HCT116 (cell line): Measurements from ENCODE around the gene SLC1A4. TPM values are rescaled to one million over a fixed set of nuclear protein-coding genes. Genes with fewer than 3 reads are reported as not detected.

Source experiments
- ATAC-seq: fragments of 200-7000 bp; cut with Tn5 transposase; 2 replicates; pipeline ENCODE4 v1.9.1; 2020; ENCODE audit warnings: mild to moderate bottlenecking, moderate library complexity
- BruUV-seq: library from RNA; stranded (reverse); fragments of 400-500 nt; replicated peaks from 2 replicates; lab custom pipeline; 2021; lab: Mats Ljungman, UMichigan
- CTCF ChIA-PET: fragments of 300-600 bp; sonication (Branson Sonifier 250); formaldehyde crosslinking; loops from one replicate; lab custom pipeline; 2021; ENCODE audit warnings: antibody characterized with exemption; lab: Charles Lee
- POLR2A ChIA-PET: fragments of 300-600, 350-600 bp; sonication (Branson Sonifier 250); formaldehyde crosslinking; loops from one replicate; lab custom pipeline; 2021; ENCODE audit warnings: antibody characterized with exemption; lab: Charles Lee
- RAD21 ChIA-PET, 2 experiments: fragments of 300-600 bp; sonication (Branson Sonifier 250); formaldehyde crosslinking; loops; one replicate each; lab custom pipeline; 2023; ENCODE audit warnings: low total read pairs in 2 of 2; ENCODE audit not compliant: uncharacterized antibody in 2 of 2, unreplicated experiment in 2 of 2, low non-redundant PET in 1 of 2; lab: Charles Lee
- DNase-seq: peaks from one replicate; pipeline ENCODE4 v3.0.0-alpha.2; 2010; ENCODE audit warnings: low read depth, low spot score
- H2AFZ ChIP-seq: fragments of 200-600 bp; shearing (Covaris generic), sonication (generic); 2 replicates; pipeline ENCODE4 v1.6.1; 2017; ENCODE audit warnings: low read depth, mixed run types, mixed read lengths, antibody characterized with exemption, low read length; ENCODE audit not compliant: poor library complexity, severe bottlenecking
- H3K27ac ChIP-seq: 2 replicates; pipeline ENCODE4 v1.5.1; 2012; ENCODE audit warnings: low read depth, low read length
- H3K27me3 ChIP-seq: fragments of 200-600 bp; sonication (generic); 2 replicates; pipeline ENCODE4 v1.6.1; 2016; ENCODE audit warnings: mixed run types, low read length, mixed read lengths; ENCODE audit not compliant: insufficient read depth
- H3K36me3 ChIP-seq, 2 experiments: fragments of 200-500 bp in 1 of 2; fragments of 200-600 bp in 1 of 2; sonication (Bioruptor generic) in 1 of 2; sonication (generic) in 1 of 2; 2 replicates each; pipeline versions ENCODE4 v1.5.1 to v1.6.1; 2014 to 2016; ENCODE audit warnings: low read length in 2 of 2, inconsistent platforms in 1 of 2, mixed read lengths in 1 of 2, mixed run types in 1 of 2; ENCODE audit not compliant: insufficient read depth in 2 of 2, control insufficient read depth in 1 of 2
- H3K4me1 ChIP-seq, 2 experiments: fragments of 200-600 bp in 1 of 2; sonication (generic) in 1 of 2; 2 replicates each; pipeline versions ENCODE4 v1.5.1 to v1.6.1; 2012 to 2017; ENCODE audit warnings: low read length in 2 of 2, inconsistent platforms in 1 of 2, mild to moderate bottlenecking in 1 of 2, mixed read lengths in 1 of 2, mixed run types in 1 of 2, moderate library complexity in 1 of 2; ENCODE audit not compliant: insufficient read depth in 2 of 2, control insufficient read depth in 1 of 2
- H3K4me2 ChIP-seq: fragments of 200-600 bp; sonication (generic); 2 replicates; pipeline ENCODE4 v1.6.1; 2017; ENCODE audit warnings: mixed run types, low read length, mixed read lengths
- H3K4me3 ChIP-seq, 2 experiments: fragments of 200-600 bp in 1 of 2; sonication (generic) in 1 of 2; replicated peaks in 1 of 2; 2 replicates each; pipeline ENCODE4 v1.5.1; 2011 to 2016; ENCODE audit warnings: low read length in 2 of 2, control low read depth in 1 of 2, low read depth in 1 of 2, mild to moderate bottlenecking in 1 of 2, mixed read lengths in 1 of 2, mixed run types in 1 of 2
- H3K79me2 ChIP-seq: fragments of 200-600 bp; sonication (generic); 2 replicates; pipeline ENCODE4 v1.6.1; 2017; ENCODE audit warnings: mild to moderate bottlenecking, mixed run types, low read length, moderate library complexity, mixed read lengths; ENCODE audit not compliant: insufficient read depth
- H3K9ac ChIP-seq: fragments of 200-600 bp; sonication (generic); 2 replicates; pipeline ENCODE4 v1.6.1; 2016; ENCODE audit warnings: low read length, mixed read lengths
- H3K9me2 ChIP-seq: fragments of 200-600 bp; sonication (generic), shearing (Covaris generic); 2 replicates; pipeline ENCODE4 v1.6.1; 2017; ENCODE audit warnings: mixed run types, mild to moderate bottlenecking, moderate library complexity; ENCODE audit not compliant: insufficient read depth
- H3K9me3 ChIP-seq, 2 experiments: fragments of 200-500 bp in 1 of 2; fragments of 200-600 bp in 1 of 2; sonication (Bioruptor generic) in 1 of 2; sonication (generic) in 1 of 2; 2 replicates each; pipeline ENCODE4 v1.6.1; 2014 to 2017; ENCODE audit warnings: low read length in 2 of 2, mixed read lengths in 2 of 2, inconsistent platforms in 1 of 2, low read depth in 1 of 2, mild to moderate bottlenecking in 1 of 2, mixed run types in 1 of 2, moderate library complexity in 1 of 2; ENCODE audit not compliant: control insufficient read depth in 1 of 2, insufficient read depth in 1 of 2
- H4K20me1 ChIP-seq: fragments of 200-600 bp; sonication (generic), shearing (Covaris generic); 2 replicates; pipeline ENCODE4 v1.6.1; 2017; ENCODE audit warnings: mixed run types, mild to moderate bottlenecking, moderate library complexity; ENCODE audit not compliant: insufficient read depth
- ATF3 ChIP-seq: IDR thresholded peaks from 2 replicates; pipeline ENCODE4 v1.6.1; 2012
- CEBPB ChIP-seq: IDR thresholded peaks from 2 replicates; pipeline ENCODE4 v1.6.1; 2012; ENCODE audit warnings: low read depth
- CTCF ChIP-seq, 3 experiments: fragments of 200-600 bp in 1 of 3; sonication (generic) in 1 of 3; IDR thresholded peaks in 2 of 3; conservative IDR thresholded peaks in 1 of 3; 2 replicates each; pipeline ENCODE4 v1.5.1; 2012 to 2017; ENCODE audit warnings: low read depth in 2 of 3, low read length in 2 of 3, antibody characterized with exemption in 1 of 3, borderline replicate concordance in 1 of 3, control low read depth in 1 of 3, mild to moderate bottlenecking in 1 of 3, mixed read lengths in 1 of 3, mixed run types in 1 of 3, moderate library complexity in 1 of 3; ENCODE audit not compliant: insufficient read depth in 1 of 3
- EGR1 ChIP-seq: IDR thresholded peaks from 2 replicates; pipeline ENCODE4 v1.6.1; 2012; ENCODE audit warnings: low read depth
- EZH2 ChIP-seq: fragments of 200-600 bp; sonication (generic); IDR thresholded peaks from 2 replicates; pipeline ENCODE4 v1.6.1; 2017; ENCODE audit warnings: antibody characterized with exemption, mixed run types
- EZH2phosphoT487 ChIP-seq: fragments of 200-600 bp; IDR thresholded peaks from 2 replicates; pipeline ENCODE4 v1.6.1; 2018; ENCODE audit warnings: antibody characterized with exemption, borderline replicate concordance
- JUND ChIP-seq: IDR thresholded peaks from 2 replicates; pipeline ENCODE4 v1.6.1; 2012
- MAX ChIP-seq: IDR thresholded peaks from 2 replicates; pipeline ENCODE4 v1.6.1; 2012
- POLR2A ChIP-seq: IDR thresholded peaks from 2 replicates; pipeline ENCODE4 v1.7.0; 2011; ENCODE audit warnings: borderline replicate concordance; ENCODE audit not compliant: insufficient read depth, insufficient read length; ENCODE audit errors: extremely low read depth
- TCF7L2 ChIP-seq: IDR thresholded peaks from 2 replicates; pipeline ENCODE4 v1.7.0; 2011; ENCODE audit warnings: borderline replicate concordance, inconsistent platforms; ENCODE audit not compliant: insufficient read depth, insufficient read length; ENCODE audit errors: extremely low read depth
- ZBTB33 ChIP-seq: IDR thresholded peaks from 2 replicates; pipeline ENCODE4 v1.6.1; 2011; ENCODE audit warnings: mild to moderate bottlenecking, low read length, moderate library complexity; ENCODE audit not compliant: insufficient replicate concordance; ENCODE audit errors: extremely low read depth
- ZFX ChIP-seq: fragments of 450-650 bp; IDR thresholded peaks from 2 replicates; pipeline ENCODE4 v1.6.1; 2017
- ZNF274 ChIP-seq: fragments of 200-500 bp; sonication (Bioruptor generic); IDR thresholded peaks from 2 replicates; pipeline ENCODE4 v1.6.1; 2014; ENCODE audit warnings: mild to moderate bottlenecking, low read depth, low read length, inconsistent platforms
- intact Hi-C: fragments of 100-400 bp; cut with micrococcal nuclease; formaldehyde crosslinking; loops from 2 replicates; pipeline ENCODE4 v1.10.0; 2022
- total RNA-seq: library from RNA; stranded (reverse); gene quantifications from one replicate; pipeline ENCODE4 v1.2.1, GENCODE V29; 2021; ENCODE audit not compliant: unreplicated experiment

The SLC1A4 gene
- total RNA-seq, 1 experiment from 2014 or later, result 9.2 TPM

- TF ChIP-seq ZBTB33 (no peak), ZFX (no peak), JUND (no peak), TCF7L2 (no peak), MAX (no peak), CTCF (IDR thresholded peaks at IDR 0.05 in 2 of 3, conservative IDR thresholded peaks at IDR 0.05 in 1 of 3; ENCODE audit: borderline replicate concordance in 1 of 3, insufficient read depth in 1 of 3, low read depth in 2 of 3, low read length in 2 of 3) (no peak), ZNF274 (no peak), ATF3 (no peak), POLR2A (no peak), EZH2phosphoT487 (no peak), EZH2 (no peak), EGR1 (no peak), CEBPB (no peak)
- Histone ChIP-seq H3K79me2 (no peaks in the 10 kb centered on the region), H2AFZ (no peak overlapping the region), H3K4me2 (no peak overlapping the region), H3K27ac (no peak overlapping the region), H4K20me1 (no peaks in the 10 kb centered on the region), H3K4me3 (no peak overlapping the region), H3K27me3 (no peaks in the 10 kb centered on the region), H3K4me1 (no peaks in the 10 kb centered on the region), H3K36me3 (no peaks in the 10 kb centered on the region), H3K9me2 (no peaks in the 10 kb centered on the region), H3K9ac (no peak overlapping the region), H3K9me3 (no peaks in the 10 kb centered on the region)
- POLR2A ChIA-PET, result no interaction called here
- ATAC-seq (no peak), DNase-seq (no peak)
- intact Hi-C loops, result no loop called here
- no TSS peak for BruUV-seq
- RAD21 ChIA-PET, result no interaction called here
- CTCF ChIA-PET, result no interaction called here
Measured at GRCh38 chr2:65013776-65014175, 24.6 kb downstream of the SLC1A4 start.
